ENCODE measurements around the gene SAMD15.

GRCh38 chr14:77364146-77364545 lies 13.0 kb upstream of the SAMD15 start:
- TF ChIP-seq CTCF (IDR thresholded peaks at IDR 0.05): no peak
- no peak for TF ChIP-seq POLR2A (IDR thresholded peaks at IDR 0.05)
- TF ChIP-seq POLR2AphosphoS5 (IDR thresholded peaks at IDR 0.05): no peak
- TF ChIP-seq EP300 (IDR thresholded peaks at IDR 0.05): no peak

All from gastroesophageal sphincter (tissue), 3 donors.